GM21515 (cell line): ENCODE data around the gene KCND3.

Experiments used
- ATAC-seq: cut with Tn5 transposase; IDR thresholded peaks from one replicate; pipeline ENCODE4 v1.9.1; 2021; ENCODE audit not compliant: unreplicated experiment

Gene KCND3

DNA sequence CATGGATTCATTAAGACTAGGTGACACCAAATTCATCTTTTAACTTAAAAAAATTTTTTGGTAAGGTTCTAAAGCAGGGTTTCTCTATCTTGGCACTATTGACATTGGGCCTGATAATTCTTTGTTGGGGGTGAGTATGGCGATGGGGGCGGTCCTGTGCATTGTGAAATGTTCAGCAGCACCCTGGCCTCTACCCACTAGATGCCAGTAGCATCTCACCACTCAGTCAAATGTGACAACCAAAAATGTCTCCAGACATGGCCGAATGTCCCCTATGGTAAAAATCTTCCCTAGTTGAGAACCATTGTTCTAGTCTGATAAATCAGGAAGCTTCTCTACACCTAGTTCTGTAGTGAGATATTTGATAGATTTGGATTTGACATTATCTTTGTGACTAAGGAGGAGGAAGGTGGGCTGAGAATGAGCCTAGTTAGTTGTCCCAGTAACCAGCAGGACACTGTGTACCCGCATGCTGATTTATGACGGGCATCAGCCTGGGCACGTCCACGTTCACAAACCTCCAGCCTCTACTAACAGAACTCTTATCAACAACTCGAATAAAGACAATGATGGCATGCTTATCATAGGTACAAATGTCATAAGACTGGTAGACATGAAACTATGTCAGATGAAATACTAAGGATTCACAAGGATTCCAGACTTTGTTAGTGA is 104.6 kb downstream of the KCND3 start:
- no peak for ATAC-seq

DNA sequence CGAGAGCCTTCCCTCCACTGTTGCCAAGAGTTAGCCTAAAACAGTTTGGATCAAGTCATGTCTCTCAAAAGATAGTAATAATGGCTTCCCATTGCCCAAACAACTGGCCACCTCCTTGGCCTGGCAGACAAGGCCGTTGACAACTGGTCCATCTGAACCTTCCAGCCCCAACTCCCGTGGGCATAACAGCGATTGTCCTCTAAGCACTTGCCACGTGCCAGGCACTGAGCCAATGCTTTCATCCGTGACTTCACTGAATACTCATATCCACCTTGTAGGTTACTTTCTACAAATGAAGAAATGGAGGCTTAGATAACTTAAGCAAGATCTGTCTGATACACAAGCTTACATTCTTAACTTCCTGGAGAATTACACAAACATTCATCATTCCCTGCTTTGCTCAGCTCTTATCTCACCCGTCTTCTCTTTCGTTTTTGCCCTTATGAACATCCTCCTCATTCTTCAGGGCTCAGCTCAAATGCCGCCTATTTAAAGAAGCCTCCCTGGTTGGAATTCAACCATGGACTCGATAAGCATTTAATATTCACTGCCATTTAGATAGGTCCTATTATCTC is 106.4 kb downstream of the KCND3 start:
- ATAC-seq: no peak

DNA sequence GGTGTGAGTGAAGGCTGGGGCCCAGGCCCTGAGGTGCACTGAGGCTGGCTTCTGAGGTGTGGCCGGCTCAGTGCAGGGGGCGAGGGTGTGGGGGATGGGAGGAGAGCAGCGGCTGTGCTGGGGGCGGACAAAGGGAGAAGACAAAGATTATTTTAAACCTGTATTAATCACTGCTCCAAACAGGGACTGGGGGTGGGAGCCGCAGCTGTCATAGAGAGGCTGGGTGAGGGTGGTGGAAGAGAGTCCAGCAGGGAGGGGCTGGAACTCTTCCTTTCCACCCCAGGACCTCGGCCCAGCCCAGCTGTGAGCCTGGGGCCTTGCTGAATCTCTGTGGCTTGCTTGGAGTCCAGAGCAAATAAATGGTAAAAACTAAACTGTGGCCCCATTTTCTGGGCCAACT is 106.9 kb downstream of the KCND3 start:
- no peak for ATAC-seq

DNA sequence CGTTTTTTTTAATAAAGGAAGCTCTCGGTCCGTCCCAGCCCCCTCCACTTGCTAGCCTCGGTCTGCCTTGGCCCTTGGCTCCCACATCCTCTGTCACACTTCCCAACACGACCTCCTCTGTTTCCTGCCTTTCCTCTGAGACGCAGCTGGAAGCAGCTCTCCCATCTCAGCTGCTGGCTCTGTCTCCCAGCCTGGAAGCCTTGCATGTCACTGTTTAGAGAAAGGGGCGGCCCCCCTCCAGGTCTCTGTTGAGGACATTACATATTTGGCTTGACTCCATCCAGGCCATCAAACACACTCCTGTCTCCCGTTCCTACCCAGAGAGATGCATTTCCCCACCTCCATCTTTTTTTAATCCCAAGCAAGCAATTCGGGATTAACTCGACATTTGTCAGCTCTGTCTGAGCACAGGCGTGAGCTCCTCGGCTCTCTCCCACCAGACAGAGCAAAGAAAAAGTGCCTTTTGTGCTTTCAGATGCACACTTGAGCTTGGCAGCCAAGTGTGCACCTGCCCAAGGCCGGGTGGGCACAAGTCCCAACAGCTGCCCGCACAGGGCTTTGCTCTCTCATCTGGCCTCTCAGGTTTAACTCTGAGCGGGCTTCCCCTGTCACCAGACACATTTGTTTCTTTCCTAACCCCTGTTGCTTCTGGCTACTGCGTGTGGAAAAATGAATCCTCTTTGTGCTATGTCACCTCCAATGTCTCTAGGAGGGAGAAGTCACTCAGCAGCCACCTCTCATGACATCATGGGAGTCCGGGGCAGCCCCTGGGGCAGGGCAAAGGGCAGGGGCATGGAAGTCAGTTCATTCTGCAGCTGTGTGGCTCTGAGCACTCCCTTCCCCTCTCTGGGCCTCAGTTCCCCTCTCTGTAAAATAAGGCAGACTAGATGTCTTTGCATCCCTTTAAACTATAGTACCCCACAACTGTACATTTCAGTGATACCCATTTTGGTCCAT is 108.3 kb downstream of the KCND3 start:
- no peak for ATAC-seq

DNA sequence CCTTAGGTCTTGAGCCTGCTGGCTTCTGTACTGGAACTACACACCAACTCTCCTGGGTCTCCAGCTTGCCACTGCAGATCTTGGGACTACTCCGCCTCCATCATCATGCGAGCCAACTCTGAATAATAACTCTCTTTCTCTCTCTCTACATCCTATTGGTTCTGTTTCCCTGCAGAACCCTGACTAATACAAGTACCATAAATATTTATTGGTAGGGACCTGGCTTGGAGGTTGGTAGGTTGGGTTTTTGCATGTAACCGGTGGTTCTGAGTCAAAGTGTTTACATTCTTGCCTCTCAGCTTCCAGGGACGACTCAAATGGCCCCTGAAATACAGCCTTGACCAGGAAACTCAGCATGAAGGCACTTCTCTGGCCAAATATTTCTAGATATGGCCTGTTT is 110.4 kb downstream of the KCND3 start:
- no peak for ATAC-seq

DNA sequence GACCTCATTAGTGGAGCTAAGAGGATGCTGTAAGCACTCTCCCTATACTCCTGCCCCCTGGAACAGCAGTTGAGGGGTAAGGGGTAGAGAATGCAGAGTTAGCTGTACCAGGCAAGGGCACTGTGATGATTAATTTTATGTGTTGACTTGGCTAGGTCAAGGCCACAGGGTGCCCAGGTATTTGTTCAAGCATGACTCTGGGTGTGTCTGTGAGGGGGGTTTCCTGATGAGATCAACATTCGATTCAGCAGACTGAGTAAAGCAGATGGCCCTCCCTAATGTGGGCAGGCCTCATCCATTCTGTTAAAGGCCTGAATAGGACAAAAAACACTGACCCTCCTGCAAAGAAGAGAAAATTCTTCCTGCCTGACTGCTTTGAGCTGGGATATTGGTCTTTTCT is 110.8 kb downstream of the KCND3 start:
- no peak for ATAC-seq

DNA sequence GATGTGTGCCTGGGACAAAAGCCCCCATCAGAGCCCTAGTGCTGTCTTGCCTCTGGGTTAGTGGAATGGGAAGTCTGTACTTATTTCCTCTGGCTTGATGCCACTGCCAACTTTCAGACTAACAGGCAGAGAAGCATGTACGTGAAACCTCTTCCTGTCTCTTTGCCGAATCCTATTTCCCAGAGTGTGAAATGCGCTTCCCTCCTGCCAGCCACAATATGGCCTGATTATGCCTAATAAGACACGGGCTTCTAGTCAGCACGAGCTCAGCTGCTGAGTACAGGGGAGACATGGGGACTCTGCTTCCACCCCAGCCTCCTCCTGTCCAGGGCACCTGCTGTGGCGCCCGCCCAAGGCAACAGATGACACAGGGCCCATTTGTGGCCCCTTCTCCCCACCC is 111.4 kb downstream of the KCND3 start:
- no peak for ATAC-seq

DNA sequence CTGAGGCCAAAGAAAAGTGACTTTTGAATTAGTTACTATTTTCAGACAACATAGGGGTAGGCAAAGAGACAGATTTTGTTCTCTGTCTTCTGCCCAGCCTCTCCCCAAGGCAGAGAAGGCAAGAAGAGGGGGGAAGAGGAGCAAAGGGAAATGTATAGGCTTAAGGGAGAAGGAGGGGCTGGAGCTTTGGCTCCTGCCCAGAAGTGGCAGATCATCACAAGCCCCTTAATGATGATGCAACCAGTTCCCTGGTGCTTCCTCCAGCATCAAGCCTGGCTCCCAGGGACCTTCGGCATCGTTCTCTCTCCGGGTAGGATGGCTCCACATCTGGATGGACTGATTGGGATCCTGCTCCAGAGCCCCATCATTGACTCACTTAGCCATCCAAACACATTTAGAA is 112.8 kb downstream of the KCND3 start:
- ATAC-seq: no peak

DNA sequence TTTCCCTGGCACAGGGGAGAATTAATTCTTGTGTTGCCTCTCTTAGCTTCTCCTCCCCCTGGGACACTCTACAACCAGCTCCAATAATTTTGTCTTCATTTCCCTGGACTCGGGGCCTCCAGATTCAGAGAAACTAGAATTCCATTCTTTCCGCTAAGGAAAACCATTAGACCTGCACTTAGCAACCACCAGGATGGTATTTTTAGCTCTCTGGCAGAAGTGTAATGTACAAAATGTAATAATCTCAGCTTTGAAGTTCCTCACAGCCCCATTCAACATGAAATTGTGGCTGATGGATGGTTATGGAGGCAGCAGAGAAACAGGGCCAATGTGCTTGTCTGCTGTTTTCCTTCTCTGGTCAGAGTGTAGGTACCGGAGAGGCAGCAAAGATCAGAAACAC is 113.8 kb downstream of the KCND3 start:
- ATAC-seq: no peak

DNA sequence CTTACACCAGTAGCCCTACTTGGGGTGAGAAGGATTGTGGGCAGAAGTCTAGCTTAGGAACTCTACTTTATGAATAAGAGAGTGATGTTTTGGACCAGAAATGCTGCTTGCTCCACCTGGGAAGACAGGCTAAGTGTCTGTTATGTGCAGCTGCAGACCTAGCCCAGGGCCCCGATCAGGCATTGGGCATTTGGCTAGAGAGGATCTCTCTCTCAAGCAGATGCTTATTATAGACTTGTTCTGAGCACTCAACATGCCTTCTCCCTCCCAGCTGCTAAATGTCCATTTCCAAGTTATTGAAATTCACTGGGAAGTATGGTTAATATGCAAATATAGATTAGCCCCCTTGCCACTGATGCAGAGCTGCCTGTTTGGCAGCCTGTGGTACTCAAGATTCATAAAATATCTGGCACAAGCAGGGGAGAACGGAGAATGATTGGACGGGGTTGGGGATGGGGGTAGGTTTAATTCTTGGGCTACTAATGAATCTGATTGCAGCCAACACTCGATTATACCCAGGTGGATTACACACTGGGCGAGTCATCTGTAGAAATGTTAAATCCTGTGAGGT is 115.9 kb downstream of the KCND3 start:
- ATAC-seq: no peak

DNA sequence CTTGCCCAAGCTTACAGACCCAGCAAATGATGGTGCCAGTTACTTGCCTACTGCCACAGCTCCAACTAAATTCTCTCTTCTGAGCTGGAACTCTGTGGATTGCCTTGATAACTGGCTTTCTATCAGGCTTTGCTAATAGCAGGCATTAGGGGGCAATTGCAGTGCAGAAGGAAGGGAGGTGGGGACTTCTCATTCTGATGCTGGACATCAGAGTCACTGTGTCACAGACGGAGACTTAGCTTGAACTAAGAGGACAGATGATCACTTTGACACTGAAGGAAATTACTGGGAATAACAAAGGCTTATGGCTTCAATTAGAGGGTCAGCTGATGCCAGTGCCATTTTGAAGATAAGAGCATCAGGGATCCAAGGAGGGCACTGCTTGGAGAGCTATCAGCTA is 119.3 kb downstream of the KCND3 start:
- no peak for ATAC-seq

DNA sequence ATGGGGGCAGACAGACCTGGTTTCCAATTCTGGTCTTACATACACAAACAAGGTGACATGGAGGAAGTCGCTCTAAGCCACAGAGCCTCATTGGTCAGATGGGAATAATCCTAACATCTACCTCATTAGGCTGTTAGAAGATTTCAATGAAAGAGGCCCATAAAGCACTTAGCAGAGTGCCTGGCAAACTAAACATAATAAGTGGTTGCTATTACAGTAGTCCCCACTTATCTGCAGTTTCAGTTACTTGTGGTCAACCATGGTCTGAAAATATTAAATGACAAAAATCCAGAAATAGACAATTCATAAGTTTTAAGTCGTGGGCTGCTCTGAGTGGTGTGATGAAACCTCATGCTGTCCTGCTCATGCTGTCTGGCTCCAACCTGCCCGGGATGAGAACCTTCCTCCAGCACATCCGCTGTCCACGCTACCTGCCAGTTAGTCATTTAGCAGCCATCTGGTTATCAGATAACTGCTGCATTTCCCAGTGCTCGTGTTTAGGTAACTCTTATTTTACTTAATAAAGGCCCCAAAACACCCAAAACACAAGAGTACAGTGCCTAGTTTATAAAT is 121.5 kb downstream of the KCND3 start:
- ATAC-seq: no peak

DNA sequence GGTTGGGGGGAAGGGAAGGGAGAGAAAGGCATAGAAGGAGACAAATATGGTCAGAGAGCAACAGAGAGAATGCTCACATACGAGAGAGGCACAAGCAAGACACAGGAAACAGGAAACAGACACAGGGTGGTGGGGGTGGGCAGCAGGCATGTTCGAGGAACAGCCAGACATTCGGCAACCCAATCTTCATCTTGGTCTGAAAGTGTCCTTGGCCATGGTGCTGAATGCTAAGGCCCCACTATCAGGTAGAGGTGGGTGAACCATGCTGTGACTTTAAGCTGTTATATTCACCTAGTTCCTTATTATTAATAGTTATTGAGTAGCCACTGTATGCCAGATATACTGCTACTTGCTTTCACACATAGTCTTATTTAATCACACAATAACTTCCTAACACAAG is 124.6 kb downstream of the KCND3 start:
- ATAC-seq: no peak

DNA sequence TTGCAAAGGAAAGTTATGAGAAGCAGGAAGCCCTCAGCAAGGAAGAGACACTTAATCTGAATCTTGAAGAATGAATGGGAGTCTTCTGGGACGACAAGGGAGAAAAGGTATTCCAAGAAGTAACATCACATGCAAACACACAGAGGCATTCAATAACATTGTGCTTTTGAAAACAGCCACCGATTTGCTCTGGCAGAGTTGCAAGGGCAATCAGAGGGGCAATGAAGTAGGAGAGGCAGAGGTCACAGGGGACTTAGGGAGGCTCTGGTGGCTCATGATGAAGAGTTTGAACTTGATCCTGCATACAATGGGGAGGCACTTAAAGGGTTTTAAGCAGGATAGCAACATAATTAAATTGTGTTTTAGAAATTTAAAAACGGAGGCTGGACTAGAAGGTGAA is 126.1 kb downstream of the KCND3 start:
- ATAC-seq: no peak

DNA sequence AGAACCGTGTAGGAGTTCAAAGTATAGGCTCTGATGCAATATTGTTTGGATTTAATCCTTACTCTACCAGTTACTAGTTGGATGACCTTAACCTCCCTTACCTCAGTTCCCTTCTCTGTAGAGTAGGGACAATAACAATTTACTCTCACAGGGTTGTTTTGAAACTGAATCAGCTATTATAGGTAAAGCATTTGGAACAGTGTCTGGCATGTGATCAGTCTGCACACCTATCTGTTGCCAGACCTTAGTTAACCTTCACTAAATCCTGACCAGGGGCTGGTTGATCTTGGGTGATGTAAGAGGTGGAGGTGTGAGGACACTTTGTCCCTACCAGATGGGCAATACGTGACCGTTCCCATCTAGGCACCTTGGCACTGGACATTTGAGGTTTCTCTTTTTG is 126.9 kb downstream of the KCND3 start:
- ATAC-seq: no peak

DNA sequence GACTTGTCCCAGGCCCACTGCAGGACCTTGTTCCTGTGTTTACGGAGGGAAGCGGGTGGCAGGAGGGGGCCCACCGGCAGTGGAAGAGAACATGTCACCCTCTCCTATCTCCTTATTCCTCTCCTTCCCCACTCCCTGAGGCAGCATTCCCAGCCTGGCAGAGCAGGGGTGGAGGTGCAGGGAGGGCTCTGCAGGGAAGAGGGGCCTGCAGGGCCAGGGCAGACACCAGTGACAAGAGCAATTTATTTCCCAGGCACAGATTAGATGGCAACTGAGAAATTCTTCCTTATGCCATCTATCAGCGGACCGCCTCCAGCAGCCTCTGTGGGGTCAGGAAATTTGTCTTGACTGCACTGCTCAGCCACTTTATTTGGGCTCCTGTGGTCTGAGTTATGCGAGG is 127.9 kb downstream of the KCND3 start:
- ATAC-seq: no peak

DNA sequence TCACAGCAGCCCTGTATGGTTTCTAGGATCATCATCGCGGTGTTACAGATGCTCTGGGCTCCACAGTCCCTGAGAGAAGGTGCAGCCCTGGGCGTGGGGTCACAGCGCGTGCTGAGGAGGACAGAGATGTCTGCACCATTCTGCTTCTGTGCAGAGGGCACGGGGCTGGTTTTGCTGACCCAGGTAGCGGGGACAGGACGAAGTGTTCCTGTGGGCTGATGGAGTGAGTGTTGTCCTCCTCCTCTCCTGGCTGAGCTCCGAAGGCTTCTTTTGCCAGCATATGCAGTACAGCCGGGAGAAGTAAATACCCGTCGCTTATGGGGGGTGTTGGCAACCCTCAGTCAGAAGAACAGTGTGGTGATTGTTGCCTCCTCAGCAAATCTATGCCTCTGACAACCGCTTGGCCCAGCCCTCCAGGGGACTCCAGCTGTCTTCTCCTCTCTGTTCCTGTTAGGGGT is 132.2 kb downstream of the KCND3 start:
- ATAC-seq: no peak

DNA sequence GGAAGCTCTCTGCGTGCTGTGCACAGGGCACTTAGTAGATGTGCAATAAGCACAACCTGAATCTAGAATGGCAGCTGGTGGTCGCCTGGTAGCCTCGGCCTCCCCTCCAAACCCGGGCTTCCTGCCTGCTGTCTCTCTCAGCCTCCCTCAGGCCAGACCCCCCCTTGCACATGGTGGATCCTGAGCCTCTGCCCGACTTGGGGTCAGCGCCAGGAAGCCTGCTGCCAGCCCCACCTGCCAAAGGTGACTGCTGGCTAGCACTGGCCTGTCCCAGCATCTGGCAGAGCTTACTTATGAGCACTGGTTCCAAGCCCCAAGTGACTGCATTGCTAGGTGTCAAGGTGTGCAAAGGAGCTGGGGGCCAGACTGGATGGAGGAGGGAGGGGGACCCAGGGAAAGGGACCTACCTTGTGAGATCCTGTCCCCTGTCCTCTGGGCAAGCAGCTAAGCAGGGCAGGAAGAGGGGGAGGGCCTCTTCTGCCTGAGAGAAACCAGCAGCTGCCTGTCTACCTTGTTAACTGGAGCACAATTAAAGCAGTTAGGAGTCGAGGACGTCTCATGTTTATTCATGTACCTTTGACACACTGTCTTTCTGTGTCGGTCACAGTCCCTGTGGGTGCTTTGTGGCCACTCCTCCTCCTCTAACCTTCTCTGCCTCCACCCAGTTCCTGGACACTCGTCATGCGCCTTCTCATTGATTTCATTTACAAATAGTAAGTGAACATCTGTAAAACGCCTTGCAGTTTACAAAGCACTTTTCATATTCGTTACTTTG is 132.9 kb downstream of the KCND3 start:
- ATAC-seq: no peak

DNA sequence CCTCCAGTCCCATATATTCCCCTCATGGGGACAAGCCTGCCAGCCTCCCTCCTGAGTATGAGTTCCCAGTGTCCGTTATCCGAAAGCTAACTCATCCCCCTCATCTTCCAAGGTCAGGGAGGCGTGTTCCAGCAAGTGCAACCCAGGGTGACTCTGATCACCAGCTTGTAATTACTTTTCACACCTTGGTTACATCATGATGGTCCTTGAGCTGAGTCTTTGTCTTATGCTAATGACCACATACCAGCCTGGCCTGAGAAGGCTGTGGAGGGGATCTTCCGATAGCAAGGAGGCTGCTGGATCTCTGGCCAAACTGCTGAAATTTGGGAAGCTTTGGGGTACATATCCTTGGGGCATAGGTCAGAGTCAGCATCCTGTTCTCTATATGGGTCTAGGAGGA is 134.2 kb downstream of the KCND3 start:
- no peak for ATAC-seq

DNA sequence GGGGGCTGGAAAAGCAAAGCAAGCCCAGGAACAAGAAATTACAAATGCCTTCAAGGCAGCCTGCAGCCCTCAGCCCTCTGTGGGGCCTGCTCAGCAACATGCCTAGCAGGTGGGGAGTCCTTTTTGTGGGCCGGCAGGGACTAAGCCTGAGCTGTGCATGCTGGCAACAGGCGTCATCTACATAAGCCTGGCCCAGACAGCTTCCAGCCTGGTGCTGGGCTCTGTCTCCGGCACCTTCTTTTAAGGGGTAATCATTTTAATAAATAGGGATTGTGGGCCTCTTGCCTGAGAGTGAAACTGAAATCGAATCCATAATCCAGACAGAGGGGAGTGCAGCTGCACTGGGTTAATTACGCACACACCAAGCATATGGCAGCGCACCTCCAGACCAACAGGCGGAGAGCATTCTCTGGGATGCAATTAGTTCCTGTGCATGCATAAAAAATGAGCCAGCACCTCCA is 137.2 kb downstream of the KCND3 start:
- ATAC-seq: no peak
